Ishikawa (cell line): ENCODE data around the gene OSBPL6.

Experiments
- CREB1 ChIP-seq: IDR thresholded peaks from 2 replicates; pipeline ENCODE4 v1.6.1; 2012; ENCODE audit warnings: low read depth
- MAX ChIP-seq: IDR thresholded peaks from 2 replicates; pipeline ENCODE4 v1.6.1; 2012
- NFIC ChIP-seq: IDR thresholded peaks from 2 replicates; pipeline ENCODE4 v1.6.1; 2012
- RAD21 ChIP-seq: IDR thresholded peaks from 2 replicates; pipeline ENCODE4 v1.6.1; 2012; ENCODE audit warnings: low read depth
- TAF1 ChIP-seq: IDR thresholded peaks from 2 replicates; pipeline ENCODE4 v1.6.1; 2012; ENCODE audit warnings: low read depth, mild to moderate bottlenecking

OSBPL6 gene

GRCh38 chr2:178452334-178452733 is 258.0 kb downstream of the OSBPL6 start:
- no peak for TF ChIP-seq MAX
- TF ChIP-seq CREB1, result no peak
- no peak for TF ChIP-seq RAD21
- no peak for TF ChIP-seq TAF1
- TF ChIP-seq NFIC, result no peak
